Breast epithelium (tissue), 3 donors: ENCODE results near the gene AAMDC.

Experiments
- CTCF ChIP-seq, 3 donors: fragments of 450-650 bp; IDR thresholded peaks; one replicate each; pipeline ENCODE4 v1.5.1; 2016 to 2017; ENCODE audit warnings: antibody characterized with exemption in 3 of 3, mild to moderate bottlenecking in 3 of 3, moderate library complexity in 3 of 3
- POLR2A ChIP-seq: fragments of 450-650 bp; IDR thresholded peaks from one replicate; pipeline ENCODE4 v1.6.1; 2016; ENCODE audit warnings: antibody characterized with exemption, mild to moderate bottlenecking, moderate library complexity

GRCh38 chr11:77871855-77872254 lies 50.9 kb downstream of the AAMDC start:
- TF ChIP-seq POLR2A = no peak
- TF ChIP-seq CTCF (IDR thresholded peaks at IDR 0.05) = no peak
